ENCODE results near the gene ATRAID. TPM values are rescaled to one million over a fixed set of nuclear protein-coding genes. Genes with fewer than 3 reads are reported as not detected.
A peak's percentile ranks its signal among the peaks of the same experiment; 100 is the strongest.

Gene ATRAID
- total and polyA plus RNA-seq, 3 experiments from 2014 or later, result 101 to 296 (median 106) TPM

GRCh38 chr2:27217173-27218121, 5.6 kb downstream of the ATRAID start, which contains the start of gene CAD:
Gene CAD (plus strand): TSS chr2:27217369. CDS start chr2:27217552, 183 bp downstream.
- CTCF ChIA-PET, result no interaction called here
- Histone ChIP-seq H3K9me3 (ENCODE audit: low read length) (no peaks in the 10 kb centered on the region), H3K4me1 (ENCODE audit: insufficient read depth, low read length) (peaks cover 24% of the 10 kb centered on the region), H3K4me3 (ENCODE audit: low read length) (peak within 1 kb of the TSS; percentile 87), H3K27ac (ENCODE audit: low read depth, low read length) (peak within 1 kb of the TSS; percentile 70), H3K27me3 (ENCODE audit: insufficient read depth, low read length, poor library complexity, severe bottlenecking) (no peaks in the 10 kb centered on the region), H3K36me3 (ENCODE audit: insufficient read depth, low read length) (peaks cover 20% of the 10 kb centered on the region)
- peak within 1 kb of the TSS; percentile 87 to 96 (median 94) for H3K27ac Mint-ChIP-seq
- H3K4me3 Mint-ChIP-seq, result peak within 1 kb of the TSS; percentile 92 to 97 (median 94)
- H3K36me3 Mint-ChIP-seq, result peaks cover 0 to 53% (median 13%) of the 10 kb centered on the region in 3 donors
- H3K27me3 Mint-ChIP-seq, result peaks cover 0 to 1% of the 10 kb centered on the region in 2 donors
- H3K4me1 Mint-ChIP-seq, result peaks cover 38 to 54% (median 46%) of the 10 kb centered on the region in 3 donors
- DNase-seq, result peak; percentile 80 to 88 (median 82)
- H3K9me3 Mint-ChIP-seq, result no peaks in the 10 kb centered on the region
- POLR2A ChIA-PET, result no interaction called here

GRCh38 chr2:27218614-27219013, 6.8 kb downstream of the ATRAID start:
- peaks cover 24% of the 10 kb centered on the region for H3K36me3 ChIP-seq (ENCODE audit: insufficient read depth, low read length)
- no peaks in the 10 kb centered on the region for H3K27me3 Mint-ChIP-seq
- no peak for DNase-seq
- POLR2A ChIA-PET, result no interaction called here
- peaks cover 6 to 57% (median 16%) of the 10 kb centered on the region in 3 donors for H3K36me3 Mint-ChIP-seq
- peak overlapping the region; percentile 46 to 95 (median 93) for H3K4me3 Mint-ChIP-seq
- no peaks in the 10 kb centered on the region for H3K27me3 ChIP-seq (ENCODE audit: insufficient read depth, low read length, poor library complexity, severe bottlenecking)
- H3K9me3 ChIP-seq (ENCODE audit: low read length), result no peaks in the 10 kb centered on the region
- H3K4me3 ChIP-seq (ENCODE audit: low read length), result no peak overlapping the region
- peak overlapping the region in 6 of 8 donors; percentile 19 to 96 (median 87) for H3K27ac Mint-ChIP-seq
- H3K4me1 ChIP-seq (ENCODE audit: insufficient read depth, low read length), result peaks cover 16% of the 10 kb centered on the region
- no peaks in the 10 kb centered on the region for H3K9me3 Mint-ChIP-seq
- no peak overlapping the region for H3K27ac ChIP-seq (ENCODE audit: low read depth, low read length)
- peaks cover 28 to 42% (median 36%) of the 10 kb centered on the region in 3 donors for H3K4me1 Mint-ChIP-seq
- CTCF ChIA-PET, result interaction anchor here (0.7 kb wide), 1 partner anchor 84 kb away, joined by 3 read pairs; no protein-coding TSS in a partner anchor

- H3K4me3 ChIP-seq (ENCODE audit: low read length), result no peak overlapping the region
- CTCF ChIA-PET, result no interaction called here
- no peaks in the 10 kb centered on the region for H3K27me3 ChIP-seq (ENCODE audit: insufficient read depth, low read length, poor library complexity, severe bottlenecking)
- peak overlapping the region in 5 of 7 donors; percentile 73 to 95 (median 93) for H3K4me3 Mint-ChIP-seq
- peaks cover 15% of the 10 kb centered on the region for H3K4me1 ChIP-seq (ENCODE audit: insufficient read depth, low read length)
- POLR2A ChIA-PET, result interaction anchor here (0.5 kb wide), 1 partner anchor 85 kb away, joined by 3 read pairs; no protein-coding TSS in a partner anchor
- H3K9me3 ChIP-seq (ENCODE audit: low read length), result no peaks in the 10 kb centered on the region
- H3K27ac Mint-ChIP-seq, result peak overlapping the region in 2 of 8 donors; percentile 66 to 94
- H3K4me1 Mint-ChIP-seq, result peaks cover 25 to 39% (median 34%) of the 10 kb centered on the region in 3 donors
- no peaks in the 10 kb centered on the region for H3K27me3 Mint-ChIP-seq
- H3K36me3 ChIP-seq (ENCODE audit: insufficient read depth, low read length), result peaks cover 29% of the 10 kb centered on the region
- H3K36me3 Mint-ChIP-seq, result peaks cover 6 to 60% (median 16%) of the 10 kb centered on the region in 3 donors
- no peak overlapping the region for H3K27ac ChIP-seq (ENCODE audit: low read depth, low read length)
- DNase-seq, result no peak
- H3K9me3 Mint-ChIP-seq, result no peaks in the 10 kb centered on the region
These were observed 7.2 kb downstream of the ATRAID start for GRCh38 chr2:27219091-27219490.

- Histone ChIP-seq H3K27me3 (ENCODE audit: insufficient read depth, low read length, poor library complexity, severe bottlenecking) (no peaks in the 10 kb centered on the region), H3K4me1 (ENCODE audit: insufficient read depth, low read length) (peaks cover 15% of the 10 kb centered on the region), H3K27ac (ENCODE audit: low read depth, low read length) (no peak overlapping the region), H3K36me3 (ENCODE audit: insufficient read depth, low read length) (peaks cover 39% of the 10 kb centered on the region), H3K4me3 (ENCODE audit: low read length) (no peak overlapping the region), H3K9me3 (ENCODE audit: low read length) (no peaks in the 10 kb centered on the region)
- no peak for DNase-seq
- no peak overlapping the region for H3K27ac Mint-ChIP-seq
- ChIA-PET CTCF (no interaction called here), POLR2A (no interaction called here)
- H3K4me1 Mint-ChIP-seq, result peaks cover 25 to 37% (median 34%) of the 10 kb centered on the region in 3 donors
- no peaks in the 10 kb centered on the region for H3K27me3 Mint-ChIP-seq
- H3K9me3 Mint-ChIP-seq, result no peaks in the 10 kb centered on the region
- peaks cover 6 to 67% (median 22%) of the 10 kb centered on the region in 3 donors for H3K36me3 Mint-ChIP-seq
- H3K4me3 Mint-ChIP-seq, result peak overlapping the region in 2 of 7 donors; percentile 27 to 36
These were observed 8.2 kb downstream of the ATRAID start for GRCh38 chr2:27220091-27220490.

GRCh38 chr2:27221166-27221565, 9.3 kb downstream of the ATRAID start:
- peak overlapping the region in 1 of 7 donors; percentile 27 for H3K4me3 Mint-ChIP-seq
- H3K4me1 ChIP-seq (ENCODE audit: insufficient read depth, low read length), result peaks cover 15% of the 10 kb centered on the region
- H3K27ac ChIP-seq (ENCODE audit: low read depth, low read length), result no peak overlapping the region
- H3K36me3 Mint-ChIP-seq, result peaks cover 6 to 66% (median 22%) of the 10 kb centered on the region in 3 donors
- peak overlapping the region in 1 of 8 donors; percentile 50 for H3K27ac Mint-ChIP-seq
- POLR2A ChIA-PET, result no interaction called here
- H3K9me3 Mint-ChIP-seq, result no peaks in the 10 kb centered on the region
- no peak overlapping the region for H3K4me3 ChIP-seq (ENCODE audit: low read length)
- peaks cover 42% of the 10 kb centered on the region for H3K36me3 ChIP-seq (ENCODE audit: insufficient read depth, low read length)
- no peaks in the 10 kb centered on the region for H3K27me3 ChIP-seq (ENCODE audit: insufficient read depth, low read length, poor library complexity, severe bottlenecking)
- H3K9me3 ChIP-seq (ENCODE audit: low read length), result no peaks in the 10 kb centered on the region
- DNase-seq, result no peak
- CTCF ChIA-PET, result no interaction called here
- peaks cover 22 to 34% (median 29%) of the 10 kb centered on the region in 3 donors for H3K4me1 Mint-ChIP-seq
- H3K27me3 Mint-ChIP-seq, result no peaks in the 10 kb centered on the region

GRCh38 chr2:27222407-27222806, 10.6 kb downstream of the ATRAID start:
- peaks cover 16 to 70% (median 31%) of the 10 kb centered on the region in 3 donors for H3K36me3 Mint-ChIP-seq
- CTCF ChIA-PET, result no interaction called here

GRCh38 chr2:27223416-27223815, 11.6 kb downstream of the ATRAID start:
- peak in 1 of 5 donors; percentile 11 for DNase-seq
- H3K9me3 ChIP-seq (ENCODE audit: low read length), result no peaks in the 10 kb centered on the region
- Mint-ChIP-seq H3K27ac (peak overlapping the region in 1 of 8 donors; percentile 75), H3K4me1 (peaks cover 6 to 13% (median 10%) of the 10 kb centered on the region in 3 donors), H3K27me3 (no peaks in the 10 kb centered on the region), H3K9me3 (no peaks in the 10 kb centered on the region), H3K36me3 (peaks cover 24 to 76% (median 37%) of the 10 kb centered on the region in 3 donors), H3K4me3 (no peak overlapping the region)
- no peak overlapping the region for H3K4me3 ChIP-seq (ENCODE audit: low read length)
- ChIA-PET CTCF (no interaction called here), POLR2A (no interaction called here)
- H3K4me1 ChIP-seq (ENCODE audit: insufficient read depth, low read length), result peaks cover 1% of the 10 kb centered on the region
- H3K27me3 ChIP-seq (ENCODE audit: insufficient read depth, low read length, poor library complexity, severe bottlenecking), result no peaks in the 10 kb centered on the region
- peaks cover 54% of the 10 kb centered on the region for H3K36me3 ChIP-seq (ENCODE audit: insufficient read depth, low read length)
- H3K27ac ChIP-seq (ENCODE audit: low read depth, low read length), result no peak overlapping the region

More at GRCh38 chr2:27222407-27222806, 10.6 kb downstream of the ATRAID start:
- H3K27me3 ChIP-seq (ENCODE audit: insufficient read depth, low read length, poor library complexity, severe bottlenecking), result no peaks in the 10 kb centered on the region
- POLR2A ChIA-PET, result no interaction called here
- Mint-ChIP-seq H3K27ac (no peak overlapping the region), H3K27me3 (no peaks in the 10 kb centered on the region), H3K9me3 (no peaks in the 10 kb centered on the region), H3K4me1 (peaks cover 14 to 23% (median 20%) of the 10 kb centered on the region in 3 donors), H3K4me3 (no peak overlapping the region)
- H3K4me1 ChIP-seq (ENCODE audit: insufficient read depth, low read length), result peaks cover 9% of the 10 kb centered on the region
- no peak for DNase-seq
- H3K27ac ChIP-seq (ENCODE audit: low read depth, low read length), result no peak overlapping the region
- no peaks in the 10 kb centered on the region for H3K9me3 ChIP-seq (ENCODE audit: low read length)
- H3K36me3 ChIP-seq (ENCODE audit: insufficient read depth, low read length), result peaks cover 54% of the 10 kb centered on the region
- no peak overlapping the region for H3K4me3 ChIP-seq (ENCODE audit: low read length)

- no peaks in the 10 kb centered on the region for H3K27me3 Mint-ChIP-seq
- Histone ChIP-seq H3K27me3 (ENCODE audit: insufficient read depth, low read length, poor library complexity, severe bottlenecking) (no peaks in the 10 kb centered on the region), H3K36me3 (ENCODE audit: insufficient read depth, low read length) (peaks cover 49% of the 10 kb centered on the region), H3K4me3 (ENCODE audit: low read length) (no peak overlapping the region), H3K9me3 (ENCODE audit: low read length) (no peaks in the 10 kb centered on the region), H3K27ac (ENCODE audit: low read depth, low read length) (no peak overlapping the region), H3K4me1 (ENCODE audit: insufficient read depth, low read length) (no peaks in the 10 kb centered on the region)
- H3K4me1 Mint-ChIP-seq, result peaks cover 0 to 7% (median 0%) of the 10 kb centered on the region in 3 donors
- ChIA-PET POLR2A (interaction anchor here (1.0 kb wide), 1 partner anchor 138 kb away, joined by 3 read pairs; no protein-coding TSS in a partner anchor), CTCF (no interaction called here)
- H3K9me3 Mint-ChIP-seq, result no peaks in the 10 kb centered on the region
- H3K27ac Mint-ChIP-seq, result peak overlapping the region in 2 of 8 donors; percentile 63
- H3K4me3 Mint-ChIP-seq, result no peak overlapping the region
- H3K36me3 Mint-ChIP-seq, result peaks cover 24 to 85% (median 35%) of the 10 kb centered on the region in 3 donors
- DNase-seq, result no peak
These were observed 13.7 kb downstream of the ATRAID start for GRCh38 chr2:27225526-27225925.
